C4-2B (cell line): Measurements from ENCODE around the gene ITGA8.

ENCODE experiments used
- CTCF ChIP-seq: fragments of 450-650 bp; conservative IDR thresholded peaks from 2 replicates; pipeline ENCODE4 v1.5.1; 2017; ENCODE audit warnings: mild to moderate bottlenecking
- ZFX ChIP-seq: fragments of 450-650 bp; IDR thresholded peaks from 2 replicates; pipeline ENCODE4 v1.6.1; 2017

- no peak for TF ChIP-seq CTCF
- TF ChIP-seq ZFX: no peak
These were observed 45.3 kb upstream of the ITGA8 start for GRCh38 chr10:15764892-15765454.
